Ascending aorta (tissue), 2 donors: Measurements from ENCODE around the gene MYO1D. TPM values are rescaled to one million over a fixed set of nuclear protein-coding genes. Genes with fewer than 3 reads are reported as not detected.

Experiments used
- DNase-seq, 2 donors: peaks; one replicate each; pipeline ENCODE4 v3.0.0-alpha.2; 2019; ENCODE audit warnings: low spot score in 2 of 2
- H3K27ac ChIP-seq, 2 donors: fragments of 200-600 bp; sonication (generic); one replicate each; pipeline ENCODE4 v1.5.1; 2016 to 2017; ENCODE audit warnings: mild to moderate bottlenecking in 1 of 2
- H3K27me3 ChIP-seq: fragments of 200-600 bp; sonication (generic); one replicate; pipeline ENCODE4 v1.5.1; 2017
- H3K36me3 ChIP-seq, 2 donors: fragments of 200-600 bp; sonication (generic); one replicate each; pipeline ENCODE4 v1.5.1; 2016
- H3K4me1 ChIP-seq, 2 donors: fragments of 200-600 bp; sonication (generic); one replicate each; pipeline ENCODE4 v1.5.1; 2016 to 2017; ENCODE audit warnings: mild to moderate bottlenecking in 1 of 2
- H3K4me3 ChIP-seq, 2 donors: fragments of 200-600 bp; sonication (generic); one replicate each; pipeline ENCODE4 v1.5.1; 2016 to 2017; ENCODE audit warnings: mild to moderate bottlenecking in 1 of 2
- H3K9me3 ChIP-seq, 2 donors: fragments of 200-600 bp; sonication (generic); one replicate each; pipeline ENCODE4 v1.5.1; 2016
- CTCF ChIP-seq, 3 experiments: fragments of 200-600 bp in 2 of 3; fragments of 450-650 bp in 1 of 3; sonication (generic) in 2 of 3; IDR thresholded peaks; one replicate each; pipeline ENCODE4 v1.5.1; 2016 to 2019; ENCODE audit warnings: antibody characterized with exemption in 3 of 3, mild to moderate bottlenecking in 1 of 3, moderate library complexity in 1 of 3
- intact Hi-C: fragments of 100-400 bp; cut with DNase I; formaldehyde crosslinking; loops from one replicate; pipeline ENCODE4 v1.15.1; 2023
- total RNA-seq: library from RNA; depleted of rRNA; stranded (reverse); fragments of >200 nt; gene quantifications from one replicate; pipeline ENCODE4 v1.1.0, GENCODE V29; 2016

Gene MYO1D
- total RNA-seq, 1 donor from 2014 or later, result 105 TPM

DNA sequence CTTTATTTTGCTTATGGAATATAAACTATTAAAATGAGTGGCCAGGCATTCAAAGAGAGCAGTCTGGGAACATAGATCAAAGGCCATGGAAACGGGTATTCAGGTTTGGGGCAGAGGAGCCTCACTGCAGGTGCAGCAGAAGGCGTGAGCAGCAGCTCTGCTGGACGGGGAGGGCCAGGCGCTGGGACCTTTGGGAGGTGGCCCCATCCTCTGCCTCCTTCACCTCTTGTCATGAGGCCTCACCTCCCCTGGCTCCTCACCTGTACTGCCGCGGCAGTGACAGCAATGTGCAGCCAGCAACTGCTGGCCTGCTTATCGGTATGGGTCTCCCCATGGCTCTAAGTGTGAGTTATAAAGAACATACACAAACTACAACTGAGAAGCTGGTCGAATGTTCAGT lies 280.7 kb downstream of the MYO1D start:
- Histone ChIP-seq H3K27ac (no peak overlapping the region), H3K27me3 (no peaks in the 10 kb centered on the region), H3K4me1 (no peaks in the 10 kb centered on the region), H3K36me3 (peaks cover 6 to 46% of the 10 kb centered on the region in 2 donors), H3K4me3 (no peak overlapping the region), H3K9me3 (no peaks in the 10 kb centered on the region)
- no peak for TF ChIP-seq CTCF (IDR thresholded peaks at IDR 0.05)
- DNase-seq, result no peak
- intact Hi-C loops, result no loop called here

DNA sequence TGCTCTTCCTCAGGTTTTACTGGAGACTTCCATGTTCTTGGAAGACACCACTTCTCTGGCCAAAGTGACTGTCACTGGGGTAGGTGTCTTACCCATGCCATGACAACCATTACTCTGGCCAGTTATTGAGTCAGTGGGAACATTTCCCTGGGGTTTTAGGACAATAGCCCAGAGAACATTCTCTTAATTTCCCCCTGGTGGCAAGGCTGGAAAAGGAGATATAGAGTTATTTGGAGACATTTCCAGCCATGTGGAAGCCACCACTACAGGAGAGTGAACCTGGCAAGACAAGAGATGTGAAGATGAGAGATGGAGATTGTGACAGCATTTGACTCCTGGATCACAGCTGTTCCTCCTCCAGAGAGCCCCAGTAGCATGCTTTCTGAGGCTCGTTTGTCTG lies 283.9 kb downstream of the MYO1D start:
- Histone ChIP-seq H3K27me3 (no peaks in the 10 kb centered on the region), H3K9me3 (no peaks in the 10 kb centered on the region), H3K4me1 (no peaks in the 10 kb centered on the region), H3K27ac (no peak overlapping the region), H3K4me3 (no peak overlapping the region), H3K36me3 (peaks cover 7 to 23% of the 10 kb centered on the region in 2 donors)
- TF ChIP-seq CTCF (IDR thresholded peaks at IDR 0.05), result no peak
- intact Hi-C loops, result no loop called here
- no peak for DNase-seq

- no peak for DNase-seq
- no peak overlapping the region for H3K27ac ChIP-seq
- H3K4me3 ChIP-seq, result no peak overlapping the region
- no peaks in the 10 kb centered on the region for H3K4me1 ChIP-seq
- H3K27me3 ChIP-seq, result no peaks in the 10 kb centered on the region
- no peak for TF ChIP-seq CTCF (IDR thresholded peaks at IDR 0.05)
- intact Hi-C loops, result no loop called here
- no peaks in the 10 kb centered on the region for H3K9me3 ChIP-seq
- peaks cover 7 to 24% of the 10 kb centered on the region in 2 donors for H3K36me3 ChIP-seq
Measured at GRCh38 chr17:32591405-32591804, 285.5 kb downstream of the MYO1D start.

- intact Hi-C loops, result no loop called here
- DNase-seq, result no peak
- Histone ChIP-seq H3K4me1 (no peaks in the 10 kb centered on the region), H3K36me3 (peaks cover 7 to 20% of the 10 kb centered on the region in 2 donors), H3K27ac (no peak overlapping the region), H3K9me3 (no peaks in the 10 kb centered on the region), H3K27me3 (no peaks in the 10 kb centered on the region), H3K4me3 (no peak overlapping the region)
- no peak for TF ChIP-seq CTCF (IDR thresholded peaks at IDR 0.05)
Measured at GRCh38 chr17:32590974-32591373, 285.9 kb downstream of the MYO1D start.

DNA sequence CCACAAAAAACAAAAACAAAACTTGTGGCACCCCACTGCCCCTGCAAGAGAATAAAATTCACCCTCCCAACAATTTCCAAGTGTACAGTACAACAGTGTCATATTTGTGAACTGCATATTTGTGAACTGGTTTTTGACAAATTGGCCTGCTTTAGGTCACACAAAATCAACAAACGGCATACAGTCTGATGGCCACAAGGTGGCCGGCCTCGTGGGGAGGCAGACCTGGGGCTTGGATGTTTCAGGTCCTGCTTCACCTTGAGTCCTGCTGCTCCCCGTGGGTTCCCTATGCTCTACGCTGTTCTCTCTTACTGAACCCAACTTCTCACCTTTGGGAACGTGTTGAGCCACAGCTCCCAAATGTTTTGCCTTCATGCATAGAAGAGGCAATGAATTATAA lies 287.9 kb downstream of the MYO1D start:
- no peak for TF ChIP-seq CTCF (IDR thresholded peaks at IDR 0.05)
- H3K9me3 ChIP-seq, result no peaks in the 10 kb centered on the region
- H3K27ac ChIP-seq, result no peak overlapping the region
- intact Hi-C loops, result no loop called here
- no peak for DNase-seq
- no peaks in the 10 kb centered on the region for H3K4me1 ChIP-seq
- peaks cover 7 to 20% of the 10 kb centered on the region in 2 donors for H3K36me3 ChIP-seq
- H3K4me3 ChIP-seq, result no peak overlapping the region
- H3K27me3 ChIP-seq, result no peaks in the 10 kb centered on the region

DNA sequence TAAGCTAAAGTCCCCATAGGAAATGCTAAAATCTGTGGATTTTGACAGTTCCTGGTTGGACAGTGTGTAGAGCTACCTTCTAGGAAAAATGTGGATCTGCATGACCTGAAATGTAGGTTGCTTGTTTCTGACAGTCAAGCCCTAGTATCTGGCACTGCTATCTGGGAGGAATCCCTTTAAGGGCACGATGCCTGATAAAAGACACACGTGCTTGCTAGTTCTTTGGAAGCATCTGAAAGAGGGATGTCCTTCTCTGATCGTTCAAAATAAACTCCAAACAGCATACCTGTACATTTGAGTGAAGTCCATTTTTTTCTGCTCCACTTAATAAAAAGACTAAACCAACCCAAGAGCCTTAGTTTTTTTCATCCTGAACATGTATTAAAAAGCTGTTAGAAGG lies 288.8 kb downstream of the MYO1D start:
- Histone ChIP-seq H3K4me1 (no peaks in the 10 kb centered on the region), H3K36me3 (peaks cover 7 to 16% of the 10 kb centered on the region in 2 donors), H3K9me3 (peaks cover 3 to 4% of the 10 kb centered on the region in 2 donors), H3K4me3 (no peak overlapping the region), H3K27ac (no peak overlapping the region), H3K27me3 (no peaks in the 10 kb centered on the region)
- no peak for TF ChIP-seq CTCF (IDR thresholded peaks at IDR 0.05)
- no peak for DNase-seq
- intact Hi-C loops, result no loop called here
